NCI-H2227 (cell line): ENCODE data around the gene RASSF4.
A peak's percentile ranks its signal among the peaks of the same experiment; 100 is the strongest.

Experiments used
- DNase-seq: peaks from one replicate; lab custom pipeline; 2025; ENCODE audit not compliant: unreplicated experiment; lab: John Stamatoyannopoulos, UW

RASSF4 gene

DNA sequence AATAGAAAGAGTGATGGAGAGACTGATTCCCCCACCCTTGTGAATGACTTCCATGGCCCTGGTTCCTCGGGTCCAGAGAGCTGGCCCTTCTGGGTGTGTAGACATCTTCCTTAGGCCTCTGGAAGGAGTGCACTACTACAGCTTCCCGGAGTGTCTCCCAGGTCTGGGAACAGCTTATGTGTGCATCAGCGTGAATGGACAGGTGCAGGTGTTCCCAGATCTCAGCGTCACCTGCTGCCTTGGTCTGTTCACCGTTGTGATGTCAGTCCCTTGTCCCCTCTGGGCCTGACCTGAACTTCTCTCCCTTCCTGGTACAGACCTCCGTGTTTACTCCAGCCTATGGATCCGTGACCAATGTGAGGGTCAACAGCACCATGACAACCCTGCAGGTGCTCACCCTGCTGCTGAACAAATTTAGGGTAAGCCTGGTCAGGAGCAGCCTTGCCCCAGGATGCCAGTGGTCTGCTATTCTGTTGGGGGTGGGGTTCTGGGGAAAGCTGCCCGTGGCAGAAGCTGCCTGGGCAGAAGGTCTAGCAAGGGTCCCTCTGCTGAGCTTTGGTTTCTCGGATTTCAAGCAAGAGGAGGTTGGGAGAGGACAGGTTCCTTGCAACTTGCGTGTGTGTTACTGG is 29.5 kb downstream of the RASSF4 start:
- no peak for DNase-seq

GRCh38 chr10:44989597-44990301 is 30.1 kb downstream of the RASSF4 start:
- no peak for DNase-seq

- no peak for DNase-seq
These were observed 30.7 kb downstream of the RASSF4 start for GRCh38 chr10:44990302-44990655.

DNA sequence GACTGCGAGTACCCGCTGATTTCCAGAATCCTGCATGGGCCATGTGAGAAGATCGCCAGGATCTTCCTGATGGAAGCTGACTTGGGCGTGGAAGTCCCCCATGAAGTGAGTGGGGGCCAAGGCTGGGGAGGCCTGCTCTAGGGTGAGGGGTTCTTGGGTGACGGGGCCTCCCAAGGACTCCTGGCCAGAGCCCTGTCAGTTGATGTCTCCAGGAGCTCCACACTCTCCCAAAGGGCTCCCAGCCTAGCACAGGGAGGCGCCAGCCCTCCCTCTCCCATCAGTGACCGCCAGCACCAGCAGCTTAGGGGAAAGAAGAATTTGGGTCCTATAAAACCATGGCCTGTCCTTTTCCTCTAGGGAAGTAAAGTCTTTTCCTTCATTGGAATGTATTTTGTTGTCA is 31.4 kb downstream of the RASSF4 start:
- DNase-seq, result no peak

DNA sequence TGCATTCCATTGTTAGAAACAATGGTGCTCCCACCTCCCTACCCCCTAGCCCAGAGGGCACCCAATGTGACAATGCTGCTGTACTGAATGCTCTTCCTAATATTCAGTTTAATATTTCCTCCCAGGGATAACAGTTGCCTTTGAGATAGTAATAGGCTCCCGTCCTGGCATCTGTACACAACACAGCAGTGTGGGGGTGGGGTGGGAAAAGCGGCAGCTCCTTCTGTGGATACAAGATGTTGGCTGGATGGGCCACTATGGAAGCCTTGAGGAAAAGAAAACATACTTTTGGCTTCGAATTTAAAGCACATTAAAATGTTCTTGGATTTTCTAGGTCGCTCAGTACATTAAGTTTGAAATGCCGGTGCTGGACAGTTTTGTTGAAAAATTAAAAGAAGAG is 32.0 kb downstream of the RASSF4 start:
- DNase-seq, result no peak

DNA sequence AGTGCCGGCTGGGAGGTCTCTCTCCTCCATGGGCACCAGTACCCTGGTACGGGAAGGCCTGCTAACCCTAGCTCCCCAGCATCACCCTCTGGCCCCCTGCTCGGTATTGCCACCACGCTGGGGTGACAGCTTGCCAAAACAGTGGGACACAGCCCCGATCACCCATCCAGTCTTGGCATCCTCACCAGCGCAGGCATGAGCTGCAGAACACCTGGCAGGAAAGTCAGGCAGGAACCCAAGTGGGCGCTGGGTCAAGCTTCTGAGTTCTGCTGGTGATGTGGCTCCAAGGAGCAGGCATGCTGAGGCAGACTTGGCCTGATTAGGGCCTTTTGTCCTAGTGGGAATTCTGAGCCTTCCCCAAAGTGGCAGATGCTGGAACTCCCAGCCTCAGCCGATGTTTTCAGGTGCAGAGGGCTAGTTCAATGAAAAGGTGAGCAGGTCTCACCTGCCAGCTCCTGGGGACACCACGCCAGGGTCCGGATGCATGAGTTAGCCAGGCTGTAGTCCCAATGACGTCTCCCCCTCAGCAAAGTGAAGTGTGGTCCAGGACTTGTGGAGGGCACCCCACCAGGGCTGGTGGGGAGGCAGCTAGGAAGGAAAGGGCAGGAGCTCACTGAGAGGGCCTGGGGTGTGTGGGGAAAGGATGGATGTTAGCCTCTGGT is 32.6 kb downstream of the RASSF4 start:
- no peak for DNase-seq

- DNase-seq, result no peak
These were observed 33.2 kb downstream of the RASSF4 start for GRCh38 chr10:44992732-44993225.

DNA sequence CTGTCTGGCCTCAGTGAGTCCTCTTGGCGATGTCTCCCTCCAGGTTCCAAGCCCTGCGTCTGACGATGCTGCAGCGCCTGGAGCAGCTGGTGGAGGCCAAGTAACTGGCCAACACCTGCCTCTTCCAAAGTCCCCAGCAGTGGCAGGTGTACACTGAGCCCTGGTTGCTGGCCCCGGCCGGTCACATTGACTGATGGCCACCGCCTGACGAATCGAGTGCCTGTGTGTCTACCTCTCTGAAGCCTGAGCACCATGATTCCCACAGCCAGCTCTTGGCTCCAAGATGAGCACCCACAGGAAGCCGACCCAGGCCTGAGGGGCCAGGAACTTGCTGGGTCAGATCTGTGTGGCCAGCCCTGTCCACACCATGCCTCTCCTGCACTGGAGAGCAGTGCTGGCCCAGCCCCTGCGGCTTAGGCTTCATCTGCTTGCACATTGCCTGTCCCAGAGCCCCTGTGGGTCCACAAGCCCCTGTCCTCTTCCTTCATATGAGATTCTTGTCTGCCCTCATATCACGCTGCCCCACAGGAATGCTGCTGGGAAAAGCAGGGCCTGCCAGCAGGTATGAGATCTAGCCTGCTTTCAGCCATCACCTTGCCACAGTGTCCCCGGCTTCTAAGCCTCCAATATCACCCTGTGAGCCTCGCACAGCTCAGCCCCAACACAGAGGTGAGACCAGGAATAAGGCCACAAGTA is 33.8 kb downstream of the RASSF4 start:
- no peak for DNase-seq

GRCh38 chr10:44993922-44994751 is 34.5 kb downstream of the RASSF4 start:
- DNase-seq, result no peak

- no peak for DNase-seq
These were observed 35.3 kb downstream of the RASSF4 start for GRCh38 chr10:44994752-44995530.

DNA sequence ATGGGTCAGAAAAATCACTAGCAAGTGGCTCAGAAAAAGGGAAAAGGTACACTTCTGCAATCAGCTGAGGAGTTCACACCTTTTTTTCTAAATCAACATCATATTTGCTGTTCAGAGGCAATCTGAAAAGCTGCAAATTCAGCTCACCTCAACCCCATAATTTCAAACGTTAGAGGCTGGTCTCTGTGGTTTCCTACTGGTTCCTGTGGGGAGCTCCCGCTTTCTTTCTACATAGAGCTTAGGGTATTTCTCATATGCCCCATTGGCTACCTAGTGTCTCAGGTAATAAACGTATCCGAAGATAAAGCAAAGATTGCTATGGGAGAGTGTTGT is 35.9 kb downstream of the RASSF4 start:
- DNase-seq, result no peak

- no peak for DNase-seq
These were observed 36.5 kb downstream of the RASSF4 start for GRCh38 chr10:44995914-44996669.

DNA sequence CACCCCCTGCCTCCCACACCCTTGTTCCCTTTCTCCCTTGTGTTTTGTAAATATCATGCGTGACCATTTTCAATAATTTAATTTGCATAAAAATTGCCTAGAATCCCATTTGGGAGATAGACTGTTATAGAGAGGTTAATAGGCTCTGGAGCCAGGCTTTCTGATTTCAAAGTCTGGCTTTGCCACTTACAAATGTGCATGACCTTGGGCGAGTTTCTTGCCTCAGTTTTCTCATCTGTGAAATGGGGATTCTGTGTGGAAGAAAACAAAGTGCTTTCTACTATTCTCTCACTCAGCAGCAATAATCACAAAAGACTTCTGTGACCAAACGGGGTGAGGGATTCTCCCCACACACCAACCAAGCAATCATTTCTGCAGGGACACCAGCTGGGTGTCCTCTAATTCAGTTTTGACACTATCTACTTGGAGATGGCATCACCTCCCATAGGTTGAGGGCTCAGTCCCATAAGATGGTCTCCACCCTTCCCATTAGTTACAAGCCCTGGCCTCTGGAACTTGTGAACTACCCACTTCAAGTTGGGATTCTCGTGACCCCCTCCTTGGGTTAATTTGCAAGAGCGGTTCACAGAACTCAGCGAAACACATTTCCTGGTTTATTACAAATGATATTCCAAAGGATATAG is 37.6 kb downstream of the RASSF4 start:
- DNase-seq, result no peak

DNA sequence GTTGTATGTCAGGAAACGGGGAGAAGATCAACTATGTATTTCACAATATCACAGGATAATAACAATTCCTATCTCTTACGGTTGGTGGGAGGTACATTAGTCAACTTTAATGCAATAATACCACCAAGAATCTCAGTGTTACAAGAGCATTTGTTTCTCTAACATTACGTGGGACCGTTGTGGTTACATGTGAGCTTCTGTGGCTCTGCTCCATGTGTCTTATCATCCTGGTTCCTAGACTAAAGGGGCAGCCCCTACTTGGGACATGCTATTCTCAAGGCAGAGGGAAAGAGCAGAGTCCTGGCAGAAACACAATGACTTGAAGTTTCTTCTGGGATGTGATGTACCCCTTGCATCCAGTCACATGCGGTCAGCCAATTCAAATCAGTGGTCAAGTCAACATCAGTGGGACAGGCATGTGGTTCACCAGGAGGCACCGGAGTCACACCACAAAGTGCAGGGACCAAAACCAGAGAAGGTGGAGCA is 38.6 kb downstream of the RASSF4 start:
- no peak for DNase-seq

DNA sequence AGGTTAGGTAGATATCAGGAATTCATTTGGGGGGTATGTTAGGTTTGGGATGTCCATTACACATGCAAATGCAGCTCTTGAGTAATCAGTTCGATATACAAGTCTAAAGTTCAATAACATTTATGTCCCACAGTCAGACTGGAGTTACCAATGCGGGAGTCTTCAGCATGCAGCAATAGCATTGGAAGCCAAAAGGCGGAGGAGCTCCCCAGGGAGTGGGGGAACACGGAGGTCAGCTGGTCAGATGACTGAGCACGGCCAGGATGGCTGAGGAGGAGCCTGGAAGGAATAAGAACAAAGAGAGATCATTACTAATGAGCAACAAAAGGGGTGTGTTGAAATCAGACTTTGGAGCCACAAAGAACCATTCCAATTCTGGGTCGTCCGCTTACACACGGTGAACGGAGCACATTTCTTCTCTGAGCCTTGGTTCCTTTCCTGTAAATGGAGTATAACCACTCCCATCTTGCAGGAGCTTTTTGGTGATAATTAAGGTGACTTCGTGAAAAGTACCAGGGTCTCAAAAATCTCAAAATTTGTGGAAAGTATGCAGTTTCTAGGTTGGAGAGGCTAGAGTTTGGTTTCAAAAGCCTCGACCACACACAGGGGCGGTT is 40.6 kb downstream of the RASSF4 start:
- peak; percentile 17 for DNase-seq

DNA sequence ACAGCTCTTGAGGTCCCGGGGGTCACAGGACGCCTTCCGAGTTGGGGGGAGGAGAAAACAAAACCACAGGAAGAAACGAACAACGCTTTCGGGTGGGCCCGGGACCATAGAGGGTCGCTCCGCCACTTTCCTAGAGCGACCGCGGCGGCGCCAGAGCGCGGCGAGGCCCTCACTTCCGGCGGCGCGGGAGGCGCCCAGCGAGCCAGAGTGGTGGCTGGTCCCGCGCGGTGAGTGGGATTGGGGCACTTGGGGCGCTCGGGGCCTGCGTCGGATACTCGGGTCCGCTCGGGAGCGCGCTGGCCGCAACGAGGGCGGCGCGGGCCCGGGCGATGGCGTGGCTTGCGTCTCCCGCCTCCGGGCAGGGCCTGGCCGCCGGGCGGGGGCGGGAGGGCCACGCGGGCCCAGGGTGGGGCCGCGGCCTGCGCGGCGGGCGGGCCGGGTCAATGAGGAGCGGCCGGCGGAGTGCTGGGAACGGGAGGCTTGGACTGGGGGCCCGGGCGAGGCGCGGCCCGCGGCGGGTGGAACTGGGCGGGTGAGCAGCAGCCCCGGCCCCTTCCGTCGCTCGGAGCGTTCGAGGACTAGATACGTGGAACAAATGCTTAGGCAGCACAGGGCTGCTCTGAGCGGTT is 41.3 kb downstream of the RASSF4 start, which contains the start of gene ZNF22:
Gene ZNF22 (plus strand): TSS at position 172 of the 629 bp plus-strand sequence. CDS start 2,446 bp downstream, outside the sequence.
- peak; percentile 86 for DNase-seq

DNA sequence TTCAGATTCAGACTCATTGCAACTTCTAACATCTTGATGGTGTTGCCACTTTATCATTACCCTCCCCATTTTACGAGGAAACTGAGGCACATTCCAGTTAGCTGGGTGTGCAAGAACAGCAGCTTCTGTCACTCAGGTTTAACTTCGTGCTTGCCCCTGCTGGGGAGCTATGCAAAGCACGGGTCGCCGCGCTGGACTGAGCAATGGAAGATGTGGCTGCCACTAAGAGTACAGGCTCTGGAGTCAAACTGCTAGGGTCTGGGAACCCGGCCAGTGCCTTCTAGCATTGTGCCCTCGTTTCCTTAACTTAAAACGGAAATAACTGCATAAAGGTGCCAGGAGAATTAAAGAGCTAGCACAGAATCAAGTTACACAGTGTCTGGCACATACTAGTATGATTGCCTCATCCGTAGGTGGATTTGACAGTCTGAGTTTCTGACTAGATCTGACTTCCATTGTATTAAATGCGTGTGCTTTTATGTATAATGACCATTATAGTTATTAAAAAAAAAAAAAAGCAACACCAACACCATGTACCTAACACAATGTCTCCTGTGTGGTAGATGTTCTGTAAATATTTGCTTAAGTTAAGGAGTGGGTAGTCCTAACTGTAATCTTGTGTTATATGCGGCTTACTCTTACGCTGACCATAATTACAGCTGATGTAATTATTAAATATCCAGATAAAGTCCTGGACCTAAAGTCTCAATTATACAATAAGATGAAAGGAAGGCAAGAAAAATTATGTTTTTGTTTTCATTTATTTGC is 42.0 kb downstream of the RASSF4 start:
- peak; percentile 54 for DNase-seq
